MCF 10A (cell line): ENCODE measurements around the gene DNAH3. TPM values are rescaled to one million over a fixed set of nuclear protein-coding genes. Genes with fewer than 3 reads are reported as not detected.

Experiments used
- BruUV-seq: library from RNA; stranded (reverse); fragments of 400-500 nt; replicated peaks from 2 replicates; lab custom pipeline; 2021; lab: Mats Ljungman, UMichigan
- CTCF ChIA-PET: fragments of 300-600 bp; sonication (Branson Sonifier 250); formaldehyde crosslinking; extraction: SDS; loops from one replicate; lab custom pipeline; 2021; ENCODE audit warnings: antibody characterized with exemption, inconsistent platforms; lab: Yijun Ruan, JAX
- POLR2A ChIA-PET: fragments of 300-600, 350-650 bp; sonication (Branson Sonifier 250); formaldehyde crosslinking; extraction: SDS; loops from one replicate; lab custom pipeline; 2020; ENCODE audit warnings: antibody characterized with exemption, inconsistent platforms; lab: Yijun Ruan, JAX
- DNase-seq: peaks from one replicate; pipeline ENCODE4 v3.0.0-alpha.2; 2018; ENCODE audit not compliant: unreplicated experiment
- H3K27ac Mint-ChIP-seq: one replicate; pipeline ENCODE4 v1.8.0; 2022; ENCODE audit warnings: mild to moderate bottlenecking, low read depth, mixed read lengths; ENCODE audit not compliant: unreplicated experiment
- H3K27me3 Mint-ChIP-seq: one replicate; pipeline ENCODE4 v1.8.0; 2022; ENCODE audit warnings: mixed read lengths; ENCODE audit not compliant: insufficient read depth, unreplicated experiment
- H3K36me3 Mint-ChIP-seq: one replicate; pipeline ENCODE4 v1.8.0; 2022; ENCODE audit warnings: mild to moderate bottlenecking, moderate library complexity, mixed read lengths; ENCODE audit not compliant: insufficient read depth, unreplicated experiment
- H3K4me1 Mint-ChIP-seq: one replicate; pipeline ENCODE4 v1.8.0; 2022; ENCODE audit warnings: mixed read lengths; ENCODE audit not compliant: insufficient read depth, unreplicated experiment
- H3K4me3 Mint-ChIP-seq: one replicate; pipeline ENCODE4 v1.8.0; 2022; ENCODE audit warnings: mild to moderate bottlenecking, moderate library complexity, mixed read lengths; ENCODE audit not compliant: unreplicated experiment
- H3K9me3 Mint-ChIP-seq: one replicate; pipeline ENCODE4 v1.8.0; 2022; ENCODE audit warnings: mixed read lengths; ENCODE audit not compliant: unreplicated experiment
- CTCF ChIP-seq: fragments of 200-600 bp; IDR thresholded peaks from one replicate; pipeline ENCODE4 v1.8.0; 2022; ENCODE audit warnings: antibody characterized with exemption, mild to moderate bottlenecking; ENCODE audit not compliant: unreplicated experiment
- intact Hi-C: fragments of 100-400 bp; cut with micrococcal nuclease; formaldehyde crosslinking; loops from 2 replicates; pipeline ENCODE4 v1.14.1; 2022
- total RNA-seq: library from RNA; stranded (reverse); gene quantifications from 2 replicates; pipeline ENCODE4 v1.2.3, GENCODE V29; 2022

DNAH3 gene
- total RNA-seq, 1 experiment from 2014 or later, result not detected

- Mint-ChIP-seq H3K9me3 (no peaks in the 10 kb centered on the region), H3K27ac (no peak overlapping the region), H3K27me3 (peaks cover 5% of the 10 kb centered on the region), H3K4me1 (peaks cover 5% of the 10 kb centered on the region), H3K36me3 (no peaks in the 10 kb centered on the region), H3K4me3 (no peak overlapping the region)
- TF ChIP-seq CTCF, result no peak
- DNase-seq, result no peak
- no TSS peak for BruUV-seq
- ChIA-PET POLR2A (no interaction called here), CTCF (no interaction called here)
- intact Hi-C loops, result no loop called here
Observed at GRCh38 chr16:21009815-21010214, 140.8 kb downstream of the DNAH3 start.

- no peak overlapping the region for H3K27ac Mint-ChIP-seq
- no peak for DNase-seq
- H3K4me3 Mint-ChIP-seq, result no peak overlapping the region
- POLR2A ChIA-PET, result interaction anchor here (0.7 to 0.8 kb wide), 2 partner anchors 87 to 198 kb away, joined by 3 to 4 read pairs; no protein-coding TSS in a partner anchor
- intact Hi-C loops, result no loop called here
- CTCF ChIA-PET, result interaction anchor here (0.6 kb wide), 2 partner anchors 115 to 240 kb away, joined by 3 to 5 read pairs; no protein-coding TSS in a partner anchor
- BruUV-seq, result no TSS peak
- no peaks in the 10 kb centered on the region for H3K36me3 Mint-ChIP-seq
- H3K9me3 Mint-ChIP-seq, result no peaks in the 10 kb centered on the region
- no peak for TF ChIP-seq CTCF
- H3K4me1 Mint-ChIP-seq, result peaks cover 7% of the 10 kb centered on the region
- H3K27me3 Mint-ChIP-seq, result peaks cover 12% of the 10 kb centered on the region
Observed at GRCh38 chr16:21005008-21005407, 145.6 kb downstream of the DNAH3 start.

- no peak overlapping the region for H3K27ac Mint-ChIP-seq
- CTCF ChIA-PET, result interaction anchor here (0.6 to 1.1 kb wide), 2 partner anchors 17 to 151 kb away, joined by 4 read pairs; no protein-coding TSS in a partner anchor
- POLR2A ChIA-PET, result interaction anchor here (1.1 kb wide), 1 partner anchor 10 kb away, joined by 4 read pairs; no protein-coding TSS in a partner anchor
- DNase-seq, result peak; percentile 27
- intact Hi-C loops, result loop anchor here (5.0 kb wide), 1 partner anchor 149 kb away; no protein-coding TSS in a partner anchor
- H3K36me3 Mint-ChIP-seq, result no peaks in the 10 kb centered on the region
- H3K4me1 Mint-ChIP-seq, result peaks cover 7% of the 10 kb centered on the region
- TF ChIP-seq CTCF, result peak; percentile 15
- no peak overlapping the region for H3K4me3 Mint-ChIP-seq
- H3K27me3 Mint-ChIP-seq, result peaks cover 12% of the 10 kb centered on the region
- H3K9me3 Mint-ChIP-seq, result no peaks in the 10 kb centered on the region
- no TSS peak for BruUV-seq
Observed at GRCh38 chr16:21001262-21001661, 149.4 kb downstream of the DNAH3 start.

GRCh38 chr16:20997147-20997546, 153.5 kb downstream of the DNAH3 start:
- CTCF ChIA-PET, result interaction anchor here (0.6 kb wide), 1 partner anchor 24 kb away, joined by 4 read pairs; no protein-coding TSS in a partner anchor
- no peak for DNase-seq
- BruUV-seq, result no TSS peak

More at GRCh38 chr16:20997147-20997546, 153.5 kb downstream of the DNAH3 start:
- H3K4me3 Mint-ChIP-seq, result no peak overlapping the region
- H3K4me1 Mint-ChIP-seq, result no peaks in the 10 kb centered on the region
- H3K27me3 Mint-ChIP-seq, result no peaks in the 10 kb centered on the region
- no peaks in the 10 kb centered on the region for H3K9me3 Mint-ChIP-seq
- intact Hi-C loops, result no loop called here
- H3K27ac Mint-ChIP-seq, result no peak overlapping the region
- TF ChIP-seq CTCF, result no peak
- no peaks in the 10 kb centered on the region for H3K36me3 Mint-ChIP-seq
- POLR2A ChIA-PET, result no interaction called here
